GM06990 (cell line): ENCODE results near the gene PAX5.

Source experiments
- DNase-seq: peaks from one replicate; pipeline ENCODE4 v3.0.0-alpha.2; 2011; ENCODE audit not compliant: insufficient read length; ENCODE audit errors: extremely low read depth
- H3K27me3 ChIP-seq: replicated peaks from 2 replicates; pipeline ENCODE4 v1.6.0; 2011; ENCODE audit warnings: low read length; ENCODE audit not compliant: control insufficient read depth, insufficient read depth
- H3K36me3 ChIP-seq: 2 replicates; pipeline ENCODE4 v1.5.1; 2011; ENCODE audit warnings: low read length; ENCODE audit not compliant: control insufficient read depth, insufficient read depth
- H3K4me3 ChIP-seq: replicated peaks from 2 replicates; pipeline ENCODE4 v1.5.1; 2011; ENCODE audit warnings: low read depth, mild to moderate bottlenecking, control low read depth, low read length
- CTCF ChIP-seq: IDR thresholded peaks from 2 replicates; pipeline ENCODE4 v1.5.1; 2011; ENCODE audit warnings: low read length, control low read depth, mild to moderate bottlenecking, inconsistent platforms; ENCODE audit not compliant: insufficient read depth, poor library complexity, severe bottlenecking

Gene PAX5

GRCh38 chr9:36928210-36928609 is 105.9 kb downstream of the PAX5 start:
- H3K27me3 ChIP-seq = no peaks in the 10 kb centered on the region
- no peak for DNase-seq
- H3K4me3 ChIP-seq = no peak overlapping the region
- H3K36me3 ChIP-seq = peaks cover 23% of the 10 kb centered on the region
- TF ChIP-seq CTCF = no peak

- Histone ChIP-seq H3K27me3 (no peaks in the 10 kb centered on the region), H3K4me3 (no peak overlapping the region), H3K36me3 (peaks cover 34% of the 10 kb centered on the region)
- TF ChIP-seq CTCF = no peak
- no peak for DNase-seq
Observed at GRCh38 chr9:36924757-36925432, 109.2 kb downstream of the PAX5 start.

- Histone ChIP-seq H3K4me3 (no peak overlapping the region), H3K27me3 (no peaks in the 10 kb centered on the region), H3K36me3 (peaks cover 34% of the 10 kb centered on the region)
- no peak for DNase-seq
- no peak for TF ChIP-seq CTCF
Observed at GRCh38 chr9:36924071-36924470, 110.0 kb downstream of the PAX5 start.

- Histone ChIP-seq H3K36me3 (peaks cover 34% of the 10 kb centered on the region), H3K27me3 (no peaks in the 10 kb centered on the region), H3K4me3 (no peak overlapping the region)
- DNase-seq = no peak
- no peak for TF ChIP-seq CTCF
Observed at GRCh38 chr9:36923025-36923625, 110.9 kb downstream of the PAX5 start.

- TF ChIP-seq CTCF = no peak
- DNase-seq = no peak
- Histone ChIP-seq H3K4me3 (no peak overlapping the region), H3K27me3 (no peaks in the 10 kb centered on the region), H3K36me3 (peaks cover 34% of the 10 kb centered on the region)
Observed at GRCh38 chr9:36922548-36922947, 111.5 kb downstream of the PAX5 start.
